Glutamatergic neuron (in vitro differentiated cells): ENCODE results near the gene SMG6. TPM values are rescaled to one million over a fixed set of nuclear protein-coding genes. Genes with fewer than 3 reads are reported as not detected.
"Not testable (repeated sequence)": the region's sequence is repeated elsewhere in the genome, so short reads cannot be mapped to it uniquely, and the experiment has no call there.

ENCODE experiments used
- DNase-seq: peaks from one replicate; pipeline ENCODE4 v3.0.0; 2022
- H3K27ac Mint-ChIP-seq: one replicate; pipeline ENCODE4 v1.8.0; 2020; ENCODE audit warnings: mild to moderate bottlenecking, mixed read lengths, inconsistent platforms; ENCODE audit not compliant: unreplicated experiment
- H3K27me3 Mint-ChIP-seq: one replicate; pipeline ENCODE4 v1.8.0; 2020; ENCODE audit warnings: mild to moderate bottlenecking, moderate library complexity, mixed read lengths, inconsistent platforms; ENCODE audit not compliant: unreplicated experiment
- H3K36me3 Mint-ChIP-seq: one replicate; pipeline ENCODE4 v1.8.0; 2020; ENCODE audit warnings: mild to moderate bottlenecking, mixed read lengths, inconsistent platforms; ENCODE audit not compliant: unreplicated experiment
- H3K4me1 Mint-ChIP-seq: one replicate; pipeline ENCODE4 v1.8.0; 2020; ENCODE audit warnings: mild to moderate bottlenecking, low read depth, mixed read lengths, inconsistent platforms; ENCODE audit not compliant: unreplicated experiment
- H3K4me3 Mint-ChIP-seq: one replicate; pipeline ENCODE4 v1.8.0; 2020; ENCODE audit warnings: mild to moderate bottlenecking, mixed read lengths, inconsistent platforms; ENCODE audit not compliant: unreplicated experiment
- H3K9me3 Mint-ChIP-seq: one replicate; pipeline ENCODE4 v1.8.0; 2020; ENCODE audit warnings: mild to moderate bottlenecking, moderate library complexity, mixed read lengths, inconsistent platforms; ENCODE audit not compliant: unreplicated experiment
- total RNA-seq: library from RNA; stranded (reverse); fragmentation: NEBNext Ultra II Directional; extraction: Animal tissue kit (Norgen Biotek cat#: 25700); gene quantifications from one replicate; pipeline ENCODE4 v1.2.1, GENCODE V29; 2021; ENCODE audit not compliant: unreplicated experiment
- TF ChIP-seq, protein P1 (sequence below): fragments of 200-600 bp; sonication (generic); IDR thresholded peaks from one replicate; pipeline ENCODE4 v1.5.0; 2021; ENCODE audit not compliant: partially characterized antibody, unreplicated experiment

Gene SMG6
- total RNA-seq, 1 donor from 2014 or later: 42.7 TPM

DNA sequence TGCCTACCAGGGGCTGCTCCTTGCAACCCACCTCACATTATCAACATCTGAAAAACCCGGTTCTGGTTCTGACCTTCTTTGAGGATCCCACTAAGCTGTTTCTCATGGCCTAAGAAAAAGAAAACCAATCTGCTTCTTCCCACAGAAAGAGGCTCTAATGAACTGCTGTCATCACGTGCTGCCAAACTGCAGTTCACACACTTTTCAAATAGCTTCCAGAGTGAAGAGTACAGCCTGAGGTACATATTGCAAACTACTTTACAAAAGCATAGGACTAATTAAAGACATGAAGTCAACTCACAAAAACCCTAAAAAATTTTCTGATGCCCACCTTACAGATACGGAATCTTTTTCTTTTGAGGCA, 36.7 kb downstream of the SMG6 start:
- DNase-seq: no peak
- H3K27ac Mint-ChIP-seq: no peak overlapping the region
- H3K4me3 Mint-ChIP-seq: no peak overlapping the region
- no peaks in the 10 kb centered on the region for H3K36me3 Mint-ChIP-seq
- H3K4me1 Mint-ChIP-seq: no peaks in the 10 kb centered on the region
- H3K27me3 Mint-ChIP-seq: no peaks in the 10 kb centered on the region
- TF ChIP-seq, protein P1, sequence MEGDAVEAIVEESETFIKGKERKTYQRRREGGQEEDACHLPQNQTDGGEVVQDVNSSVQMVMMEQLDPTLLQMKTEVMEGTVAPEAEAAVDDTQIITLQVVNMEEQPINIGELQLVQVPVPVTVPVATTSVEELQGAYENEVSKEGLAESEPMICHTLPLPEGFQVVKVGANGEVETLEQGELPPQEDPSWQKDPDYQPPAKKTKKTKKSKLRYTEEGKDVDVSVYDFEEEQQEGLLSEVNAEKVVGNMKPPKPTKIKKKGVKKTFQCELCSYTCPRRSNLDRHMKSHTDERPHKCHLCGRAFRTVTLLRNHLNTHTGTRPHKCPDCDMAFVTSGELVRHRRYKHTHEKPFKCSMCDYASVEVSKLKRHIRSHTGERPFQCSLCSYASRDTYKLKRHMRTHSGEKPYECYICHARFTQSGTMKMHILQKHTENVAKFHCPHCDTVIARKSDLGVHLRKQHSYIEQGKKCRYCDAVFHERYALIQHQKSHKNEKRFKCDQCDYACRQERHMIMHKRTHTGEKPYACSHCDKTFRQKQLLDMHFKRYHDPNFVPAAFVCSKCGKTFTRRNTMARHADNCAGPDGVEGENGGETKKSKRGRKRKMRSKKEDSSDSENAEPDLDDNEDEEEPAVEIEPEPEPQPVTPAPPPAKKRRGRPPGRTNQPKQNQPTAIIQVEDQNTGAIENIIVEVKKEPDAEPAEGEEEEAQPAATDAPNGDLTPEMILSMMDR: no peak
- H3K9me3 Mint-ChIP-seq: no peaks in the 10 kb centered on the region

GRCh38 chr17:2266045-2266864, 37.3 kb downstream of the SMG6 start:
- no peaks in the 10 kb centered on the region for H3K4me1 Mint-ChIP-seq
- H3K27me3 Mint-ChIP-seq: no peaks in the 10 kb centered on the region
- H3K27ac Mint-ChIP-seq: no peak overlapping the region

DNA sequence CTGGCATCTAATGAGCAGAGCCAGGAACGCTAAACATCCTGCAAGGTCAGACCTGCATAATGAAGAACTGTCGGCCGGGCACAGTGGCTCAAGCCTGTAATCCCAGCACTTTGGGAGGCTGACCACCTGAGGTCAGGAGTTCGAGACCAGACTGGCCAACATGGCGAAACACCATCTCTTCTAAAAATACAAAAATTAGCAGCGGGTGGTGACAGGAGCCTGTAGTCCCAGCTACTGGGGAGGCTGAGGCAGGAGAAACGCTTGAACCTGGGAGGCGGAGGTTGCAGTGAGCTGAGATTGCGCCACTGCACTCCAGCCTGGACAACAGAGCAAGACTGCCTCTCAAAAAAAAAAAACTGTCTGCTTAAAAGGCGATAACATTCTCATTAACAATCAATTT, 38.4 kb downstream of the SMG6 start:
- H3K27me3 Mint-ChIP-seq, H3K27ac Mint-ChIP-seq, H3K4me3 Mint-ChIP-seq, DNase-seq, H3K9me3 Mint-ChIP-seq, H3K4me1 Mint-ChIP-seq, H3K36me3 Mint-ChIP-seq: not testable (repeated sequence)

More at GRCh38 chr17:2266045-2266864, 37.3 kb downstream of the SMG6 start:
- Mint-ChIP-seq H3K9me3 (no peaks in the 10 kb centered on the region), H3K36me3 (no peaks in the 10 kb centered on the region), H3K4me3 (no peak overlapping the region)
- DNase-seq: no peak
- TF ChIP-seq, protein P1: no peak

GRCh38 chr17:2264067-2264860, 39.3 kb downstream of the SMG6 start:
- H3K27me3 Mint-ChIP-seq: no peaks in the 10 kb centered on the region
- DNase-seq: no peak
- H3K27ac Mint-ChIP-seq: no peak overlapping the region
- no peak overlapping the region for H3K4me3 Mint-ChIP-seq
- no peaks in the 10 kb centered on the region for H3K9me3 Mint-ChIP-seq
- TF ChIP-seq, protein P1: no peak
- H3K36me3 Mint-ChIP-seq: no peaks in the 10 kb centered on the region
- H3K4me1 Mint-ChIP-seq: no peaks in the 10 kb centered on the region

DNA sequence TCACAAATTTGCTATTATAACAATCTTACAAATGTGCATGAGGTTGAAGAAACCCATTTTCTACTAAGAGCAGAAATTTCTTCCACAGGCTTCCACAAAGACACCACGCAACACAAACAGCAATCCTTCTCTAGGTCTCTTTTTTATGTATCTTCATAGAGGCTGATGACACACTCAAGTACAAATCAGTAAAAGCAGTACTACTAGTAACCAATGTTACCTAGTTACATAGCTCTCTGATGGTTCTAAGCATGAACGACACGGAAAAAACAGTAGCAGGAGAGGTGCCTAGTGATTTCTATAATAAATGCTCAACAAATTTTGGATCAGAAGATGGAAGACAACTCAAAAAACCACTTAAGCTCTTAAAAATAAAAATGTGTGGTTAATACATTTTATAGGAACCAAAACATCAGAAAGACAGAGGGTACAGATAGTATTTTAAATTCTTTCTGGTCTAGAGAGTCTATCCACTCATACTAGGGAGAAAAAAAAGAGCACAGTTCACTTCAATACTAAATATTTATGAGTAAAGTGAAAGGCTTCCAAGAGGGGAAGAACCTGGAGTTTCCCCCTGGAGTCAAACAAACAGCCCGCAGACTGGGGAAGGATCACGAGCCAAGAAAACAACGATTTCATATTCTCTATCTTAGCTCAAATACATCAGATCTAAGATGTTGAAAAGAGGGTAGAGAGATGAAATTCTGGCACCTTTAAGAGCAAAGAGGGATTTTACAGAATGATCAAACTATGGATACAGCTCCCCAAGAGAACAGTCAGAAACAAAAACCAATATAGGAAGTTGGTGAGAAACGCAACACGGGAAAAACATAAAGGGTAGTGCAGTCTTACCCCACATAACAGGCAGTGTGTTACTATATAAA, 40.2 kb downstream of the SMG6 start:
- no peaks in the 10 kb centered on the region for H3K36me3 Mint-ChIP-seq
- no peaks in the 10 kb centered on the region for H3K9me3 Mint-ChIP-seq
- no peak overlapping the region for H3K4me3 Mint-ChIP-seq
- no peaks in the 10 kb centered on the region for H3K4me1 Mint-ChIP-seq
- TF ChIP-seq, protein P1: no peak
- H3K27ac Mint-ChIP-seq: no peak overlapping the region
- H3K27me3 Mint-ChIP-seq: no peaks in the 10 kb centered on the region
- no peak for DNase-seq
